ENCODE measurements around the gene EPB41L2.

- TF ChIP-seq POLR2A (IDR thresholded peaks at IDR 0.05) = no peak
- TF ChIP-seq CTCF (IDR thresholded peaks at IDR 0.05) = no peak
Measured at GRCh38 chr6:130985115-130985514, 77.9 kb downstream of the EPB41L2 start.
